SK-N-MC (cell line): ENCODE measurements around the gene SLC25A41.

Experiments used
- EZH2 ChIP-seq: fragments of 200-600 bp; sonication (generic); IDR thresholded peaks from one replicate; pipeline ENCODE4 v1.6.1; 2017; ENCODE audit warnings: antibody characterized with exemption
- POLR2AphosphoS5 ChIP-seq: IDR thresholded peaks from 2 replicates; pipeline ENCODE4 v1.6.1; 2012; ENCODE audit warnings: mild to moderate bottlenecking, low read depth, low read length, borderline replicate concordance

GRCh38 chr19:6475321-6476108 is 42.0 kb upstream of the SLC25A41 start:
- TF ChIP-seq EZH2, result no peak
- TF ChIP-seq POLR2AphosphoS5, result no peak
